ENCODE measurements around the gene ST6GALNAC6.

DNA sequence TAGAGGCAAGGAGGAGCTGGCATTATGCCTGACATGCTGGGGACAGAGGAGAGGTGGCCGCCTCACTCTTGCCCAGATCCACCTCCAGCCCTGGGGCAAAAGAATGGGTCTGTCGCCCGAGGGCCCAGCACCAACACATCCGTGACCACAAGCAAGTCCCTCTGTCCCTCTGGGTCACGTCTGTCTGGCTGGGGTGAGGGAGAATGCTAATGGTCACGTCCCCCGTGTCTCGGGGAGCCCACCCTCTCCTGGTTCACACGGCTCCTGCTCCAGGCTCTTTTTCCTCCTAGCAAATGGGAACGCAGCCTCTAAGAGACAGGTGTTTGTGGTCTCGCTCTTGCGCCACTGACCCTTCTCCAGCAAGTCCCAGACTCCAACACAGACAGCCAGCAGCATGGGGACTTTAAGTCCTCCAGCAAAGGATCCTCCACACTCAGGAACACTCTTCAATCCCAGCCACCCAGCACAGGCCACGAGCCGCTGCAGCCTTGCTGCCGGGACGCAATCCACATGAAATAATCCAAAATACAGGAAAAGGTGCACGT is 49.0 kb downstream of the ST6GALNAC6 start:
- no peak for TF ChIP-seq POLR2A (IDR thresholded peaks at IDR 0.05; ENCODE audit: low read length)
- TF ChIP-seq GATA1 (IDR thresholded peaks at IDR 0.05; ENCODE audit: low read depth, low read length) = no peak

Measured in erythroblast (primary cell).